Measurements from ENCODE around the gene HOXB8.

DNA sequence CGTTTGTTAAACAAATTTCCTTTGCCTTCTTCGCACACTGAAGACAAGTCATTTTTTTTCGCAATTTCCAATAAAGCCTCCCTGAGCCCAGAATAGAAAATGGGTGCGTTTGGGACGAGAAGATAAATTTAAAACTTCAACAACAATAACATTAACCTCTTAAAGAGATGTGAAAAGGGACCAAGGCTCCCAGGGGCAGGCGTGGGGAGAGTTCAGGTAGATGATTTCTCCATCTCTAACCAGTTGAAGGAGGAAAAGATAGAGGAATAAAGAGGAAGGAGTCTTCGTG, 35.7 kb downstream of the HOXB8 start:
- TF ChIP-seq EZH2 (IDR thresholded peaks at IDR 0.05; ENCODE audit: borderline replicate concordance, low read length) (no peak), CTCF (IDR thresholded peaks at IDR 0.05; ENCODE audit: low read length) (no peak)

All from OCI-LY1 (cell line).